Activated gamma-delta T cell treated with Interleukin-2 at 50 U/mL for 16 hours (primary cell): ENCODE measurements around the gene ARL13A.
"Not testable (repeated sequence)": the region's sequence is repeated elsewhere in the genome, so short reads cannot be mapped to it uniquely, and the experiment has no call there.

ENCODE experiments used
- DNase-seq: peaks from one replicate; pipeline ENCODE4 v3.0.0-alpha.2; 2020

Gene ARL13A

DNA sequence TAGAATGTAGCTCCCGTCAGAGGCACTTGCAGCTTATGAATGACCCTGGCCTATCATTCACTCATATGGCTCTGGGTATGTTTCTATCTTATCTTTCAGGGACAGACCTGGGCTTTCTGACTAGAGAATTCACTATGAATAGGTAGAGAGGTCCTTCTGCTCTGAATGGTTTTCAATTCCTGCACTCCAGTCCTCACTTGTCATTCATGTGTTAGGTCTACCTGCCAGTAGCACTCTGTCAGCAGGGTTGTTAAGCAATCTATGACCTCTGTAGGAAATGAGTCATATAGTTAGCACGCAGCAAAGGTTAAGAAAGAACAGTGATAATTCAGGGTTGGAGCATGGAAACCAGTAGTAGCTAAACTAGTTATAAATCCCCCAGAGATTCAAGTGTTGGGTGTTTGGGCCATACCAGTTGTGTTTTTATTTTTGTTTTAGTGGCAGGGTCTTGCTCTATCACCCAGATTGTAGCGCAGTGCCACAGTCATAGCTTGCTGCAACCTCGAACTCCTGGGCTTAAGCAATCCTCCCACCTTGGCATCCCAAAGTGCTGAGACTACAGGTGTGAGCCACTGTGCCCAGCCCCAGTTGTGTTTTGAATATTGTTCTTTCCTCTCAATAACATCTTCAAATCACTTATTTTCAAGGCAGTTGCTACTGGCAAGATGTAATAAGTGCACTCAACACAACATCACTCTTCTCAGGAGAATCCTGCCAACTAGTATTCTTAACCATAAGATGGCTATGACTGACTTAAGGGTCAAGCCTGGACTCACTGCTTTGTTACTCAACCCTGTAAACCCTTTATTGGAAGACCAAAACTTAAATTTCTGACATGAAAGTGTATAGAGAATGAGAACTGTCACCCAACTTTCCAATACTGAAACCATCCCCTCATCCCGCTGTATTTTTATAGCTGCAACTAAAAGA is 25.1 kb downstream of the ARL13A start:
- DNase-seq: no peak

DNA sequence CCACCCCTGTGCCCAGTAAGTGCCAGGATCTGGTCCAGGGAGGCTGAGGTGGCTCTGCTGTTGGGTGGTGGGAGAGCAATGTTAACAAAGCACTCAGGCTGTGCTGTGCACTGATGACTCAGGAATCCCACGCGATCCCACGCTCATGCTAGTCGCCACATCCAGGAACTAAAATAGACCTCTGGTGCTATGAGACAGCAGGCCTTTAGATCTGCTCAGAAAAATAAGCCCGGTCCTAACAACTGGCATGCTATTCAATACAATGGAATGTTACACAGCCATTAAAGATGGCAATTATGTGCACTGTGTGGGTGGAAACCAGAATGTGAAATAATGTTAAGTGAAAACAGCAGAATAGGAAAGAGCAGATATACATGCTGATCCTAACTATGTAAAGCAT is 26.0 kb downstream of the ARL13A start:
- no peak for DNase-seq

DNA sequence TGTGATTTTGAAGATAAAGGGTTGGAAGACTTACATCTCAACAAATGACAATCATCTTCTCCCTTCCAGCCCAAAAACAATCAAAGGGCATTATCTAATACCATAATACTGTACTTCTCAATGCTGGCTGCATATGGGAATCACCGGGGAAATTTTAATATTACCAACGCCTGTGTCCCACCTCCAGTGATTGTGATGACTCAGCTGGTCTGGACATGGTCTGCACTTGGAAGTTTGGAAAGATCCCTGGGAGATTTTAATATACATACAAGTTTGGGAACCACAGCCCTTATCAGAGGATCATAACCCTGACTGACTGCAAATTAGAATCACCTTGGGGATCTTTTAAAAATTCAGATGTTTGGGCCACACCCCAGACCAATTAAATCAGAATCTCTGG is 29.9 kb downstream of the ARL13A start:
- DNase-seq: no peak

DNA sequence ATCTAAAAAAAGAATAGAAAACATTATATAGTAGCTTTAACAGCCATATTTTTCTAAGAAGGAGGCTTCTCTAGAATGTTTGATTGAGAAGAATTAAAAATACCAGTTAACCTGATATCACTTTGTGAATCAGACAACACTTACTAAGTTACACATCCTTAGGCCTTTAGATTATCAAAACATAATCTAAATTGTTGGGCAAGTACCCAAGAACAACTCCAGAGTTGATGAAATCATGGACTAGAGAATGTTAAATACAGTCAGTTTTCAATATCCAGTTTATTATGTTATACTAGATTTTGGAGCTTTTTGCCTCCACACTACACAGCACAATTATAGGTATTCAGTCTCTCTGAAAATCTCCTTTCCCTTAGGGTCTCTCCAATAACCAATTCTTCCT is 39.6 kb downstream of the ARL13A start:
- no peak for DNase-seq

DNA sequence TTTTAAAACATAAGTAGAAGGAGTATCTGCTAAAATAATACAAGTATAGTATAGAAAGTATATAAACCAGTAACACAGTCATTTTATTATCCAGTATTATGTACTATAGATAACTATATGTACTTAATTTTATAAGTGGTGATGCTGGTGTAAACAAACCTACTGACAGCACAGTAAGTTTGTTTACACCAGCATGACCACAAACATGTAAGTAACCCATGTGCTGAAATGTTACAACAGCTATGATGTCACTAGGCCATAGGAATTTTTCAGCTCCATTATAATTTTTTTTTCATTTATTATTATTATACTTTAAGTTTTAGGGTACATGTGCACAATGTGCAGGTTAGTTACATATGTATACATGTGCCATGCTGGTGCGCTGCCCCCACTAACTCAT is 42.5 kb downstream of the ARL13A start:
- not testable (repeated sequence) for DNase-seq

DNA sequence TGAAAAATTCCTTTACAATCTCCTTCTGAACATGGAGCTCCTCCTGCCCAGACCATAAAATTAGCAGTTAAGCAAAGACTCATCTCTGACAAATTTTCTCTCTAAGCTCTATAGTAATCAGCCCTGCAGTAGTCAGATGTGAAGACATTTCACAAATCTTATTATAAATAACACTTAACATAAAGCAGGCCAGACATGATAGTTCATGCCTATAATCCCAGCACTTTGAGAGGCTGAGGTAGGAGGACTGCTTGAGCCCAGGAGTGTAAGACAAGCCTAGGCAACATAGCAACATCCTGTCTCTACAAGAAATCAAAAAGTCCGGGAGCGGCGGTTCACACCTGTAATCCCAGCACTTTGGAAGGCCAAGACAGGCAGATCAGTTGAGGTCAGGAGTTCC is 52.5 kb downstream of the ARL13A start:
- DNase-seq: no peak

DNA sequence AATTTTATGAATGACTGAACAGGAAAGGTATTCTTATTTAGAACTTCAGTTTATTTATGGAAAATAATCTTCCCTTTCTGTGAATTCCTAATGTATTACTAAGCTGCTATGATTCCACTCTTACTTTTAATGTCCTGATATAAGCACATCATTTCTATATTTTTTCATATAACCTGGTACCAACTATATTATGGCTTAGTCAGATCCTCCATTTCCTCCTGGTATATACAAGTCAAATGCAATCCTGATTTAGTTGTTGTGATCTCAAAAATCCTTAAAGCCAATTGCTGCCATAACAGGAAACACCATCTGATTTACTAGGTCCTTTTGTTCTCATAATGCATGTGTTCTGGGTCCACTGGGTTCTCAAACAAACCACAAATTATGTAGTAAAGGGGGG is 55.6 kb downstream of the ARL13A start:
- DNase-seq: no peak

DNA sequence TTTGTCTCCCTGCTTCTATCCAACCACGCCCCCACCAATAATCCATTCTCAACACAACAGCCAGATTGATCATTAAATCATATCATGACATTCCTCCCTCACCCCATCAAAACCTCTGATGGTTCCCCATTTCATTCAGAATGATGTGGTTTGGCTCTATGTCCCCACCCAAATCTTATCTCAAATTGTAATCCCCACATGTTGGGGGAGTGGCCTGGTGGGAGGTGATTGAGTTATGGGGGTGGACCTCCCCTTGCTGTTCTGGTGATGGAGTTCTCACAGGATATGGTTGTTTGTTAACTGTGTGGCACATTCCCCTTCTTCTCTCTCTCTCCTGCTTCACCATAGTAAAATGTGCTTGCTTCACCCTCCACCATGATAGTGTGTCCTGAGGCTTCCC is 59.1 kb downstream of the ARL13A start:
- DNase-seq: no peak

DNA sequence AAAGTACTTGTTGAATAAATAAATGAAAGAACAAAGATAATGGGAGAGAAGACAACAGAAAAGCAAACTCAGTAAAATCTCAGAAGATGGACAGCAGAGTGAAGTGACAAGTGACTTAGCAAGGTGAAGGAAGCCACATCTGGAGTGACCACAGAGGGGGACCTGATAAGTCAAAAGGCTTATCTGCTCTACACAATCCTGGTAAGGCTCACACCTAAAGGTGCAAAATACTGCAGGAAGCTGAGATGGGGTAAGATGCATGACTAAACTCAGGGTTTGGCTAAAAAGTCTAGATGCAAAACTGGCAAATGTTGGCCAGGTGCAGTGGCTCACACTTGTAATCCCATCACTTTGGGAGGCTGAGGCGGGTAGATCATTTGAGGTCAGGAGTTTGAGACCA is 60.2 kb downstream of the ARL13A start:
- DNase-seq: no peak

DNA sequence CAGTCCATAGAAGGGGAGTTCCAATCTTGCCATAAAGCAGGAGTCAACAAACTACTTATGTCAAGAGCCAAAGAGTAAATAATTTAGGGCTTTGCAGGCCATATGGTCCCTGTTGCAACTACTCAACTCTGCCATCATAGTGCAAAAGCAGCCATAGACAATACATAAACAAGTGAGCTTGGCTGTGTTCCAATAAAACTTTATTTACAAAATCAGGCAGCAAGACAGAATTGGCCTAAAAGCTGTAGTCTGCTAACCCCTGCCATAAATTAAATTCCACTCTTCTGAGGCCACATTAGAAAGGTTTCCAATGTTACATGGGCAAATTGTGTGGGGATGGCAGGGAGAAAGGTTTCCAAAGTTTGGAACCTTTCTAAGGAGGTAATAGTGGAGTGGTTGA is 67.7 kb downstream of the ARL13A start:
- DNase-seq: no peak

DNA sequence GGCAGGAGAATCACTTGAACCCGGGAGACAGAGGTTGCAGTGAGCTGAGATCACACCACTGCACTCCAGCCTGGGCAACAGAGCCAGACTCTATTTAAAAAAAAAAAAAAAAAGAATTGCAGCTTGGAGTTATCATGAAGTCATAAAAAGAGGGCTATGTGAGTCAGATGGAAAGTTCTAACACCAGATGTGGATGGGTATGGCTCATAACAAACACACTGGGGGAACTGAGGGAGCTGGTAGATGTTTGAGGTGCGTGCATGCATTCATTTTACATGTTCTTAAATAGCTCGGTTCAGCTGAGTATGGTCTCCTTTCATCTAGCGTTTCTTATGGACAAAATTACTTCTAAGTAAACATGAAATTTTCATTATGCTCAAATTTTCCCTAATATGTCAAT is 70.7 kb downstream of the ARL13A start:
- DNase-seq: no peak
